NB4 (cell line): Measurements from ENCODE around the gene KCNH4.
A peak's percentile ranks its signal among the peaks of the same experiment; 100 is the strongest.

Source experiments
- DNase-seq: peaks from one replicate; pipeline ENCODE4 v3.0.0; 2010; ENCODE audit warnings: low read depth
- H3K4me3 ChIP-seq: one replicate; pipeline ENCODE4 v1.5.1; 2011; ENCODE audit warnings: mild to moderate bottlenecking, low read depth, low read length, moderate library complexity
- CTCF ChIP-seq: IDR thresholded peaks from one replicate; pipeline ENCODE4 v1.5.1; 2012; ENCODE audit warnings: low read depth, low read length
- MAX ChIP-seq: IDR thresholded peaks from 2 replicates; pipeline ENCODE4 v1.6.1; 2011; ENCODE audit warnings: low read depth, low read length
- MYC ChIP-seq: IDR thresholded peaks from 2 replicates; pipeline ENCODE4 v1.6.1; 2011; ENCODE audit warnings: low read depth, low read length
- POLR2A ChIP-seq: IDR thresholded peaks from 2 replicates; pipeline ENCODE4 v1.6.1; 2011; ENCODE audit warnings: mild to moderate bottlenecking; ENCODE audit not compliant: insufficient read length; ENCODE audit errors: extremely low read depth

Gene KCNH4

GRCh38 chr17:42127414-42127813, 53.5 kb downstream of the KCNH4 start:
- no peak overlapping the region for H3K4me3 ChIP-seq
- no peak for DNase-seq
- TF ChIP-seq MYC (no peak), CTCF (no peak), MAX (no peak), POLR2A (no peak)

- DNase-seq = no peak
- H3K4me3 ChIP-seq = no peak overlapping the region
- TF ChIP-seq POLR2A (no peak), MYC (no peak)
These were observed 54.1 kb downstream of the KCNH4 start for GRCh38 chr17:42126836-42127235.

GRCh38 chr17:42125565-42125964, 55.4 kb downstream of the KCNH4 start:
- TF ChIP-seq CTCF (no peak), MAX (no peak)
- H3K4me3 ChIP-seq = no peak overlapping the region
- no peak for DNase-seq

GRCh38 chr17:42124256-42124655, 56.7 kb downstream of the KCNH4 start:
- no peak for DNase-seq
- no peak for TF ChIP-seq MYC
- no peak for TF ChIP-seq POLR2A
- no peak for TF ChIP-seq CTCF
- TF ChIP-seq MAX = no peak
- no peak overlapping the region for H3K4me3 ChIP-seq

- no peak within 1 kb of the TSS for H3K4me3 ChIP-seq
- no peak for DNase-seq
- TF ChIP-seq POLR2A = no peak
- no peak for TF ChIP-seq CTCF
- no peak for TF ChIP-seq MAX
- TF ChIP-seq MYC = no peak
These were observed 58.3 kb downstream of the KCNH4 start, which contains the start of gene HSPB9 for GRCh38 chr17:42122371-42123303. TSS of gene HSPB9 (plus strand) at chr17:42122804. CDS start at chr17:42122851, 47 bp downstream.

GRCh38 chr17:42120770-42121769, 59.9 kb downstream of the KCNH4 start, which contains the start of gene KAT2A:
TSS of gene KAT2A (minus strand) at chr17:42121367. CDS start at chr17:42121304, 63 bp downstream.
- DNase-seq = peak; percentile 87
- TF ChIP-seq POLR2A (peak; percentile 72), MAX (peak; percentile 92), CTCF (no peak), MYC (peak; percentile 99)

More at GRCh38 chr17:42120770-42121769, 59.9 kb downstream of the KCNH4 start, which contains the start of gene KAT2A:
- peak within 1 kb of the TSS; percentile 56 for H3K4me3 ChIP-seq
